Panc1 (cell line): ENCODE results near the gene RPL35A.

Source experiments
- CTCF ChIP-seq: fragments of 450-650 bp; IDR thresholded peaks from 2 replicates; pipeline ENCODE4 v1.5.1; 2017; ENCODE audit warnings: mild to moderate bottlenecking
- POLR2AphosphoS5 ChIP-seq: IDR thresholded peaks from 2 replicates; pipeline ENCODE4 v1.6.1; 2012; ENCODE audit warnings: mild to moderate bottlenecking, low read depth, low read length, moderate library complexity
- REST ChIP-seq, 2 experiments: IDR thresholded peaks; 2 replicates each; pipeline ENCODE4 v1.6.1; 2011 to 2012; ENCODE audit warnings: low read depth in 2 of 2, control low read depth in 1 of 2, low read length in 1 of 2, mild to moderate bottlenecking in 1 of 2, moderate library complexity in 1 of 2; ENCODE audit not compliant: insufficient read depth in 1 of 2
- SIN3A ChIP-seq: IDR thresholded peaks from 2 replicates; pipeline ENCODE4 v1.6.1; 2012; ENCODE audit warnings: low read depth, mild to moderate bottlenecking, low read length, moderate library complexity, borderline replicate concordance; ENCODE audit not compliant: insufficient read depth
- TCF7L2 ChIP-seq: IDR thresholded peaks from 2 replicates; pipeline ENCODE4 v1.6.1; 2011; ENCODE audit warnings: mild to moderate bottlenecking, low read depth, low read length, inconsistent platforms

GRCh38 chr3:197959891-197960693, 10.1 kb downstream of the RPL35A start, which contains the start of gene LMLN:
- TF ChIP-seq CTCF (no peak), POLR2AphosphoS5 (peak; percentile 75), REST (IDR thresholded peaks at IDR 0.05; ENCODE audit: insufficient read depth in 1 of 2, low read depth in 2 of 2, low read length in 1 of 2) (no peak), SIN3A (peak; percentile 91; the same call in 1 of the 2 replicates), TCF7L2 (peak; percentile 99)
